HCT116 (cell line): ENCODE measurements around the gene ELMOD2. TPM values are rescaled to one million over a fixed set of nuclear protein-coding genes. Genes with fewer than 3 reads are reported as not detected.

Experiments
- ATAC-seq: fragments of 200-7000 bp; cut with Tn5 transposase; 2 replicates; pipeline ENCODE4 v1.9.1; 2020; ENCODE audit warnings: mild to moderate bottlenecking, moderate library complexity
- BruUV-seq: library from RNA; stranded (reverse); fragments of 400-500 nt; replicated peaks from 2 replicates; lab custom pipeline; 2021; lab: Mats Ljungman, UMichigan
- CTCF ChIA-PET: fragments of 300-600 bp; sonication (Branson Sonifier 250); formaldehyde crosslinking; loops from one replicate; lab custom pipeline; 2021; ENCODE audit warnings: antibody characterized with exemption; lab: Charles Lee
- POLR2A ChIA-PET: fragments of 300-600, 350-600 bp; sonication (Branson Sonifier 250); formaldehyde crosslinking; loops from one replicate; lab custom pipeline; 2021; ENCODE audit warnings: antibody characterized with exemption; lab: Charles Lee
- RAD21 ChIA-PET, 2 experiments: fragments of 300-600 bp; sonication (Branson Sonifier 250); formaldehyde crosslinking; loops; one replicate each; lab custom pipeline; 2023; ENCODE audit warnings: low total read pairs in 2 of 2; ENCODE audit not compliant: uncharacterized antibody in 2 of 2, unreplicated experiment in 2 of 2, low non-redundant PET in 1 of 2; lab: Charles Lee
- DNase-seq: peaks from one replicate; pipeline ENCODE4 v3.0.0-alpha.2; 2010; ENCODE audit warnings: low read depth, low spot score
- H2AFZ ChIP-seq: fragments of 200-600 bp; shearing (Covaris generic), sonication (generic); 2 replicates; pipeline ENCODE4 v1.6.1; 2017; ENCODE audit warnings: low read depth, mixed run types, mixed read lengths, antibody characterized with exemption, low read length; ENCODE audit not compliant: poor library complexity, severe bottlenecking
- H3K27ac ChIP-seq: 2 replicates; pipeline ENCODE4 v1.5.1; 2012; ENCODE audit warnings: low read depth, low read length
- H3K27me3 ChIP-seq: fragments of 200-600 bp; sonication (generic); 2 replicates; pipeline ENCODE4 v1.6.1; 2016; ENCODE audit warnings: mixed run types, low read length, mixed read lengths; ENCODE audit not compliant: insufficient read depth
- H3K36me3 ChIP-seq, 2 experiments: fragments of 200-500 bp in 1 of 2; fragments of 200-600 bp in 1 of 2; sonication (Bioruptor generic) in 1 of 2; sonication (generic) in 1 of 2; 2 replicates each; pipeline versions ENCODE4 v1.5.1 to v1.6.1; 2014 to 2016; ENCODE audit warnings: low read length in 2 of 2, inconsistent platforms in 1 of 2, mixed read lengths in 1 of 2, mixed run types in 1 of 2; ENCODE audit not compliant: insufficient read depth in 2 of 2, control insufficient read depth in 1 of 2
- H3K4me1 ChIP-seq, 2 experiments: fragments of 200-600 bp in 1 of 2; sonication (generic) in 1 of 2; 2 replicates each; pipeline versions ENCODE4 v1.5.1 to v1.6.1; 2012 to 2017; ENCODE audit warnings: low read length in 2 of 2, inconsistent platforms in 1 of 2, mild to moderate bottlenecking in 1 of 2, mixed read lengths in 1 of 2, mixed run types in 1 of 2, moderate library complexity in 1 of 2; ENCODE audit not compliant: insufficient read depth in 2 of 2, control insufficient read depth in 1 of 2
- H3K4me2 ChIP-seq: fragments of 200-600 bp; sonication (generic); 2 replicates; pipeline ENCODE4 v1.6.1; 2017; ENCODE audit warnings: mixed run types, low read length, mixed read lengths
- H3K4me3 ChIP-seq, 2 experiments: fragments of 200-600 bp in 1 of 2; sonication (generic) in 1 of 2; replicated peaks in 1 of 2; 2 replicates each; pipeline ENCODE4 v1.5.1; 2011 to 2016; ENCODE audit warnings: low read length in 2 of 2, control low read depth in 1 of 2, low read depth in 1 of 2, mild to moderate bottlenecking in 1 of 2, mixed read lengths in 1 of 2, mixed run types in 1 of 2
- H3K79me2 ChIP-seq: fragments of 200-600 bp; sonication (generic); 2 replicates; pipeline ENCODE4 v1.6.1; 2017; ENCODE audit warnings: mild to moderate bottlenecking, mixed run types, low read length, moderate library complexity, mixed read lengths; ENCODE audit not compliant: insufficient read depth
- H3K9ac ChIP-seq: fragments of 200-600 bp; sonication (generic); 2 replicates; pipeline ENCODE4 v1.6.1; 2016; ENCODE audit warnings: low read length, mixed read lengths
- H3K9me2 ChIP-seq: fragments of 200-600 bp; sonication (generic), shearing (Covaris generic); 2 replicates; pipeline ENCODE4 v1.6.1; 2017; ENCODE audit warnings: mixed run types, mild to moderate bottlenecking, moderate library complexity; ENCODE audit not compliant: insufficient read depth
- H3K9me3 ChIP-seq, 2 experiments: fragments of 200-500 bp in 1 of 2; fragments of 200-600 bp in 1 of 2; sonication (Bioruptor generic) in 1 of 2; sonication (generic) in 1 of 2; 2 replicates each; pipeline ENCODE4 v1.6.1; 2014 to 2017; ENCODE audit warnings: low read length in 2 of 2, mixed read lengths in 2 of 2, inconsistent platforms in 1 of 2, low read depth in 1 of 2, mild to moderate bottlenecking in 1 of 2, mixed run types in 1 of 2, moderate library complexity in 1 of 2; ENCODE audit not compliant: control insufficient read depth in 1 of 2, insufficient read depth in 1 of 2
- H4K20me1 ChIP-seq: fragments of 200-600 bp; sonication (generic), shearing (Covaris generic); 2 replicates; pipeline ENCODE4 v1.6.1; 2017; ENCODE audit warnings: mixed run types, mild to moderate bottlenecking, moderate library complexity; ENCODE audit not compliant: insufficient read depth
- ATF3 ChIP-seq: IDR thresholded peaks from 2 replicates; pipeline ENCODE4 v1.6.1; 2012
- CBX3 ChIP-seq: IDR thresholded peaks from 2 replicates; pipeline ENCODE4 v1.6.1; 2012; ENCODE audit warnings: low read depth
- CEBPB ChIP-seq: IDR thresholded peaks from 2 replicates; pipeline ENCODE4 v1.6.1; 2012; ENCODE audit warnings: low read depth
- CTCF ChIP-seq, 3 experiments: fragments of 200-600 bp in 1 of 3; sonication (generic) in 1 of 3; IDR thresholded peaks in 2 of 3; conservative IDR thresholded peaks in 1 of 3; 2 replicates each; pipeline ENCODE4 v1.5.1; 2012 to 2017; ENCODE audit warnings: low read depth in 2 of 3, low read length in 2 of 3, antibody characterized with exemption in 1 of 3, borderline replicate concordance in 1 of 3, control low read depth in 1 of 3, mild to moderate bottlenecking in 1 of 3, mixed read lengths in 1 of 3, mixed run types in 1 of 3, moderate library complexity in 1 of 3; ENCODE audit not compliant: insufficient read depth in 1 of 3
- ELF1 ChIP-seq: IDR thresholded peaks from 2 replicates; pipeline ENCODE4 v1.6.1; 2012; ENCODE audit warnings: low read depth, borderline replicate concordance
- EZH2 ChIP-seq: fragments of 200-600 bp; sonication (generic); IDR thresholded peaks from 2 replicates; pipeline ENCODE4 v1.6.1; 2017; ENCODE audit warnings: antibody characterized with exemption, mixed run types
- EZH2phosphoT487 ChIP-seq: fragments of 200-600 bp; IDR thresholded peaks from 2 replicates; pipeline ENCODE4 v1.6.1; 2018; ENCODE audit warnings: antibody characterized with exemption, borderline replicate concordance
- FOSL1 ChIP-seq: IDR thresholded peaks from 2 replicates; pipeline ENCODE4 v1.6.1; 2012; ENCODE audit warnings: low read depth
- JUND ChIP-seq: IDR thresholded peaks from 2 replicates; pipeline ENCODE4 v1.6.1; 2012
- POLR2A ChIP-seq: IDR thresholded peaks from 2 replicates; pipeline ENCODE4 v1.7.0; 2011; ENCODE audit warnings: borderline replicate concordance; ENCODE audit not compliant: insufficient read depth, insufficient read length; ENCODE audit errors: extremely low read depth
- POLR2AphosphoS5 ChIP-seq: IDR thresholded peaks from 2 replicates; pipeline ENCODE4 v1.6.1; 2011; ENCODE audit warnings: mild to moderate bottlenecking, low read depth, low read length, moderate library complexity
- RAD21 ChIP-seq: IDR thresholded peaks from 2 replicates; pipeline ENCODE4 v1.6.1; 2012; ENCODE audit warnings: low read depth, mild to moderate bottlenecking
- REST ChIP-seq: IDR thresholded peaks from 2 replicates; pipeline ENCODE4 v1.6.1; 2012; ENCODE audit warnings: low read depth
- SIN3A ChIP-seq: IDR thresholded peaks from 2 replicates; pipeline ENCODE4 v1.6.1; 2012; ENCODE audit warnings: low read depth
- SP1 ChIP-seq: IDR thresholded peaks from 2 replicates; pipeline ENCODE4 v1.6.1; 2012; ENCODE audit warnings: low read depth
- TCF7L2 ChIP-seq: IDR thresholded peaks from 2 replicates; pipeline ENCODE4 v1.7.0; 2011; ENCODE audit warnings: borderline replicate concordance, inconsistent platforms; ENCODE audit not compliant: insufficient read depth, insufficient read length; ENCODE audit errors: extremely low read depth
- YY1 ChIP-seq: IDR thresholded peaks from 2 replicates; pipeline ENCODE4 v1.6.1; 2011; ENCODE audit warnings: low read length, low read depth, moderate library complexity, mild to moderate bottlenecking; ENCODE audit not compliant: insufficient replicate concordance; ENCODE audit errors: extremely low read depth
- ZFX ChIP-seq: fragments of 450-650 bp; IDR thresholded peaks from 2 replicates; pipeline ENCODE4 v1.6.1; 2017
- intact Hi-C: fragments of 100-400 bp; cut with micrococcal nuclease; formaldehyde crosslinking; loops from 2 replicates; pipeline ENCODE4 v1.10.0; 2022
- total RNA-seq: library from RNA; stranded (reverse); gene quantifications from one replicate; pipeline ENCODE4 v1.2.1, GENCODE V29; 2021; ENCODE audit not compliant: unreplicated experiment
- TF ChIP-seq, protein P1 (sequence below): IDR thresholded peaks from 2 replicates; pipeline ENCODE4 v1.6.1; 2011; ENCODE audit warnings: mild to moderate bottlenecking, low read length, moderate library complexity; ENCODE audit not compliant: insufficient replicate concordance; ENCODE audit errors: extremely low read depth

The ELMOD2 gene
- total RNA-seq, 1 experiment from 2014 or later: 26.6 TPM

DNA sequence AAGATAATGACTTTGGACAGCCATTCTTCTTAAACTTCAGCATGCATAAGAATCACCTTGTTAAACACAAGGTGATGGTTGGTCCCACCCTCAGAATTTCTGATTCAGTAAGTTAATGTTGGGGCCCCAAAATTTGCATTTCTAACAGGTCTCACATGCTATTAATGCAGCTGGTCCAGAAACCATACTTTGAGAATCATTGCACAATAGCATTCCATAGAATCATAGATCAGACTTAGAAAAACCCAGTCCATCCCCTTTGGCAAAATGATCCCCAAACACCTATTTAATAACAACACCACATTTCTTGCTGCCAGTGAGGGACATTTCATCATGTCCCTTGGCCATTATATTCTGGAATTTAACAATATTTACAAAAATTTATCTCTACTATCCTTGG lies 19.7 kb upstream of the ELMOD2 start:
- intact Hi-C loops: no loop called here
- TF ChIP-seq CTCF (IDR thresholded peaks at IDR 0.05 in 2 of 3, conservative IDR thresholded peaks at IDR 0.05 in 1 of 3; ENCODE audit: borderline replicate concordance in 1 of 3, insufficient read depth in 1 of 3, low read depth in 2 of 3, low read length in 2 of 3) (no peak), CBX3 (no peak), SP1 (no peak), YY1 (no peak), POLR2AphosphoS5 (no peak), POLR2A (no peak), FOSL1 (no peak), EZH2 (no peak), RAD21 (no peak), REST (no peak), JUND (no peak), TCF7L2 (no peak), ZFX (no peak), ELF1 (no peak), ATF3 (no peak), CEBPB (no peak), SIN3A (no peak), EZH2phosphoT487 (no peak)
- TF ChIP-seq, protein P1, sequence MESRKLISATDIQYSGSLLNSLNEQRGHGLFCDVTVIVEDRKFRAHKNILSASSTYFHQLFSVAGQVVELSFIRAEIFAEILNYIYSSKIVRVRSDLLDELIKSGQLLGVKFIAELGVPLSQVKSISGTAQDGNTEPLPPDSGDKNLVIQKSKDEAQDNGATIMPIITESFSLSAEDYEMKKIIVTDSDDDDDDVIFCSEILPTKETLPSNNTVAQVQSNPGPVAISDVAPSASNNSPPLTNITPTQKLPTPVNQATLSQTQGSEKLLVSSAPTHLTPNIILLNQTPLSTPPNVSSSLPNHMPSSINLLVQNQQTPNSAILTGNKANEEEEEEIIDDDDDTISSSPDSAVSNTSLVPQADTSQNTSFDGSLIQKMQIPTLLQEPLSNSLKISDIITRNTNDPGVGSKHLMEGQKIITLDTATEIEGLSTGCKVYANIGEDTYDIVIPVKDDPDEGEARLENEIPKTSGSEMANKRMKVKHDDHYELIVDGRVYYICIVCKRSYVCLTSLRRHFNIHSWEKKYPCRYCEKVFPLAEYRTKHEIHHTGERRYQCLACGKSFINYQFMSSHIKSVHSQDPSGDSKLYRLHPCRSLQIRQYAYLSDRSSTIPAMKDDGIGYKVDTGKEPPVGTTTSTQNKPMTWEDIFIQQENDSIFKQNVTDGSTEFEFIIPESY: no peak
- H3K36me3 ChIP-seq: no peaks in the 10 kb centered on the region
- H3K27ac ChIP-seq: no peak overlapping the region
- H3K79me2 ChIP-seq: no peaks in the 10 kb centered on the region
- H3K4me2 ChIP-seq: no peak overlapping the region
- BruUV-seq: no TSS peak
- H2AFZ ChIP-seq: no peak overlapping the region
- no peaks in the 10 kb centered on the region for H3K27me3 ChIP-seq
- no peaks in the 10 kb centered on the region for H3K9me2 ChIP-seq
- ChIA-PET RAD21 (no interaction called here), POLR2A (no interaction called here), CTCF (no interaction called here)
- ATAC-seq: no peak
- H3K9ac ChIP-seq: no peak overlapping the region
- no peaks in the 10 kb centered on the region for H3K9me3 ChIP-seq
- no peak for DNase-seq
- H4K20me1 ChIP-seq: no peaks in the 10 kb centered on the region
- H3K4me1 ChIP-seq: no peaks in the 10 kb centered on the region
- H3K4me3 ChIP-seq: no peak overlapping the region
